Measurements from ENCODE around the gene FAM47E. TPM values are rescaled to one million over a fixed set of nuclear protein-coding genes. Genes with fewer than 3 reads are reported as not detected.

FAM47E gene, protein sequence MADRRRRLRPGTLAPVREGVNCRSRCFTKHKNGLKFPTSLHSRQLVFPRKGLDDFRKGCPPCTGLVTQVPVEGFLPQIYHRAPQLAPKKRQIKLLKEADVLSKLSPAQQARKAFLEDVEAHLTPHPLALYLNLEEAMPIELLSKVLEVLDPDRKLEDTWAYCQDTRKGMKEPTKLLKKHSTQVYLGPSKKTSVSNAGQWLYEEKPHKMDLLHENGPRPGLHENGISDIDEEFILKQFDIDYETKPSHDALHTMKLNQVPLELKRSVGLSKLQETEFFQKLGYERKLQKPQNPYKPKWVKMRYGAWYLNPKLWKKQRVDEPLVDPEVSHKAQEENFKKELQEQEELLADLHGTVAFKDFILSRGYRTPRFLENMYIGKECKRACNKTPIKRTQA
- 0.13 to 0.59 TPM (median 0.14 TPM) in 3 of 5 replicates, not detected in the others for total RNA-seq (2022; extraction: Qiagen RNA extraction; ENCODE audit: low read depth)

DNA sequence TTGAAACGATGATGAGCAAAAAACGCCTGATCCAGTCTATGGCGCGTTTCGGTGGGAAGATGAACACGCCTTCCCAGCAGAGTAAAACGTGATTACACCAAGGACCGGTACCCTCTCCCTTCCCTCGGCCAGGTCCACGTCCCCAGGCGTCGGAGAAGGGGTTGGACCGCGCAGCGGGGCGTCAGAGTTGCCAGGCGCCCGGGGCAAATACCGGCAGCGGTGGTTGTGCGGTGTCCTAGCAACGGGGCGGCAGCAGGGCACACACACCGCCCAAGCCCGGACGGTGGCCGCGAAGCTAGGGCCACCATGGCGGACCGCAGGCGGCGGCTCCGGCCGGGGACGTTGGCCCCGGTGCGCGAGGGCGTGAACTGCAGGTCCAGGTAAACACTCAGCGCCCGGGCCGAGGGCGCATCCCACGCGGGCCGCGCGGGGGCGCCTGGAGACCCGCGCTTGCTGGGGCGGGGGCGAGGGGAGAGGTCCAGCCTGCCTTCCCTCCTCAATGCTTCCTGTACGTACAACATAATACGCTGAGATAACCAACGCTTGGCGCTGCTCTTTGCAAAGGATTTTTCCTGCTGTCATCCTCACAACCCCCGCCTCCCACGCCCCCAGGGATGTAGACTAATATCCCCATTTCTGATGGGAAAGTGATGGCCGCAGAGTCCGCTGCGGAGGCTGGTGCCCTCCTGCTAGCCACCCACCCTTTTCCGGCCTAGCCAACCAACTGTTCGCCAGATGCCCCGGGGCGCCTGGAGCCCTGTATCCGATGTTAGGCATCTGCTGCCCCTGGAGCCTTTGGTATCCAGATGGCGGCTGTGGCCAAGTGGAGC, at the start of gene FAM47E:
Gene FAM47E, plus strand, starts transcription at position 281 of the 830 bp plus-strand sequence. Its CDS starts 26 bp downstream, at position 307.

DNA sequence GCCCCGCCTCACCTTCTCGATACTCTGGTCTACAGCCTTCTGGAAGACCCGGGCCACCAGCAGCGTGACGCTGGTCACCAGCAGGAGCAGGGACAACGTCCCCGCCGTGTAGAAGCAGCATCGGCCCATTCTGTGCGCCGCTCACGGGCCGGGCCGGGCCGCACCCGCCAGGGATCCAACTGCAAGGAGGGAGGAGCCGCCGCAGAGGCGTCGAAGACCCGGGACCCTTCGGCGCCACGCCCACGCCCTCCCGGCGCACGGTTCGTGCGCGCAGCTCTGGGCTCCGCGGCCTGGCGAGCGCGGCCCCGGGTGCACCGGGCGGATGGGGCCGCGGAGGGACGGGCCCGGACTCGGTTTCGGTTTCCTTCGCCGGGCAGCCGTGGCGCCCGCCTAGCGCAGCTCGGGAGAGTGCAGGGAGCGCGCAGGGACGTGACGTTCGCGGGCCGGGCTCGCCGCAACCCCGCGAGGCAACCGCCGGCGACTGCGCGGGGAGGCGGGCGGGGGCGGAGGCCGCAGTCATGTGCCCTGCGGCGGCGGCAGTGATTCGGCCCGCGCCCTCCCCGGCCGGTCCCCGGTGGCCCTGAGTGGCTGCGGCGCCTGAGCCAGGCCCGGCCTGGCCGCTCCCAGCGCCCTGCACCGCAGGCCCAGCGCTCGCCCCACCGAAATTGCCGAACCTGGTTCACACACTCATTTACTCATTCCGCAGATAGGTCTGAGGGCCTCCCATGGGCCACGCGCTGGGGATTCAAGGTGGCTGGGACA, 37.9 kb upstream of the FAM47E start, which contains the start of gene SCARB2:
Gene SCARB2, minus strand, starts transcription at position 410 of the 762 bp plus-strand sequence. Its CDS starts 281 bp downstream, at position 129.

DNA sequence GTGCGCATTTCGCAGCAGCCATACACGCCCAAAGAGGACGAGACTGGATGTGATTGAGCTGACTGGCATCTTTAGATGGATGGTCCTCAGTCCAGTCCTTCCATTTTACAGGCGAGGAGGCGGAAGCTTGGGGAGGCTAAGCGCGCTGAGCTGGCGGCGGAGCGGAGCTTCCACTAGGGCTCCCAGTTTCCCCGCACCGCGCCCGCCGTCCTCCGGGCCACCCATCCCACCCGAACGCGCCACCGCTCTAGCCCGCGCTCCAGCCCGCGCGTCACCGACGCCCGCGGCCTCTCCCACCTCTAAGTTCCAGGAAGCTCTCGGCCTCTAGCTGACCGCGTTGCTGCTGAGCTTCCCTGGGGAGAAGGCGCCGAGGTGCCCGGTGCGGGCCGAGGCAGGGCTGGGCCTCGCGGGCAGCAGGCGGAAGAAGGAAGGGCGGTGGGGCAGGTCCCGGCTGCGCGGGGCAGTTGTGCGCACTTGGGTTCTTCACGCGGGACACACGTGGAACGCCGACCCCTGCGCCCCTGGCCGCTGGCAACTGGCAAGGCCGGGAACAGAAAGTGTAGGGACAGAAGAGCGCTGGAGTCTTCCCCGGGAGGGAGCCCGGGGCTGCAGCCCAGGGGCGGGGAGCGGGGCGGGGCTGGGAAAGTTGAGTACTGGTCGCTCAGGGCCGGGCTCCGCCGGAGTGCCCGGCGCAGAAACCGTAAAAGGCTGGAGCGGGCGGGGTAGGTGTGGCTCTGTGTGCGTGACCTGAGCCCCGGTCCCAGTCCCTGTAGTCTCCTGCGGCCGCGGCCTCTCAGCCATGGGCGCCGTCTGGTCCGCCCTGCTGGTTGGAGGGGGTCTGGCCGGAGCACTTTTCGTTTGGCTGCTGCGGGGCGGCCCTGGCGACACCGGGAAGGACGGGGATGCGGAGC, 54.7 kb downstream of the FAM47E start, which contains the start of gene STBD1:
Gene STBD1, plus strand, starts transcription at position 763 of the 911 bp plus-strand sequence. Its CDS starts 37 bp downstream, at position 800.

Other genes with a start within 250 kb of the FAM47E start
- not detected in 5 replicates for gene CXCL9, start 244.2 kb upstream of the FAM47E start, total RNA-seq (2022; extraction: Qiagen RNA extraction; ENCODE audit: low read depth)
- 0.14 to 0.18 TPM (median 0.17 TPM) in 4 of 5 replicates, not detected in the other for gene CXCL10, start 228.2 kb upstream of the FAM47E start, total RNA-seq (2022; extraction: Qiagen RNA extraction; ENCODE audit: low read depth)
- 0.10 to 0.30 TPM (median 0.21 TPM) in 4 of 5 replicates, not detected in the other for gene CXCL11, start 215.7 kb upstream of the FAM47E start, total RNA-seq (2022; extraction: Qiagen RNA extraction; ENCODE audit: low read depth)
- not detected in 5 replicates for gene ART3, start 177.0 kb upstream of the FAM47E start, total RNA-seq (2022; extraction: Qiagen RNA extraction; ENCODE audit: low read depth)
- 28.7 to 43.7 TPM (median 30.7 TPM) in 5 replicates for gene NUP54, start 103.3 kb upstream of the FAM47E start, total RNA-seq (2022; extraction: Qiagen RNA extraction; ENCODE audit: low read depth)
- gene SCARB2, start 37.9 kb upstream of the FAM47E start, total RNA-seq (2022; extraction: Qiagen RNA extraction; ENCODE audit: low read depth): 44.4 to 56.8 TPM (median 54.5 TPM) in 5 replicates
- 6.5 to 7.1 TPM (median 6.9 TPM) in 5 replicates for gene STBD1, start 55.0 kb downstream of the FAM47E start, total RNA-seq (2022; extraction: Qiagen RNA extraction; ENCODE audit: low read depth)
- gene CCDC158, start 169.4 kb downstream of the FAM47E start, total RNA-seq (2022; extraction: Qiagen RNA extraction; ENCODE audit: low read depth): 0.02 to 0.03 TPM in 2 of 5 replicates, not detected in the others
- gene SHROOM3, start 183.5 kb downstream of the FAM47E start, total RNA-seq (2022; extraction: Qiagen RNA extraction; ENCODE audit: low read depth): 3.6 to 5.6 TPM (median 5.0 TPM) in 5 replicates